Neural cell (in vitro differentiated cells): ENCODE data around the gene OCRL.

Experiments used
- EZH2 ChIP-seq: fragments of 200-600, 300-800 bp; shearing (Covaris generic), sonication (generic); IDR thresholded peaks from 2 replicates; pipeline ENCODE4 v1.6.1; 2014; ENCODE audit warnings: antibody characterized with exemption, low read length, borderline replicate concordance, mild to moderate bottlenecking; ENCODE audit not compliant: insufficient read depth, poor library complexity, severe bottlenecking
- TAF1 ChIP-seq: IDR thresholded peaks from 2 replicates; pipeline ENCODE4 v1.6.1; 2012; ENCODE audit warnings: low read depth
- TF ChIP-seq, protein P1 (sequence below): fragments of 450-650 bp; IDR thresholded peaks from 2 replicates; pipeline ENCODE4 v1.5.1; 2014; ENCODE audit warnings: antibody characterized with exemption, mild to moderate bottlenecking, moderate library complexity; ENCODE audit not compliant: poor library complexity, severe bottlenecking

DNA sequence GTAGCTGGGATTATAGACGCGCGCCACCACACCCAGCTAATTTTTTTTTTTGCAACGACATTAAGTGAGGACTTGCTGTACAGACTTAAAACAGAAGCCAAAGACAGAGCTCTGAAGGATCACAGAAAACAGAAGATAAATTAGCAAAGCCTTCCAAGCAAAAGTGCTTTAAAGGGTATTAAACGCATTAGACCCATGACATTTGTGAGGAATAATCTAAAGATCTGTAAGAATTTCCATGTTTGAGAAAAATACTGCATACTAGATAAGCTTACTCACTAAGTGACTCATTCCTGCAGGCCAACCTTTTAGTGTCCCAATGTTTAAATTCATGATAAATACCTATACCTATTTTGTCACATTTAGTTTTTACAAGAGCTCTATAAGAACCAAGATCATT, 44.2 kb upstream of the OCRL start:
- TF ChIP-seq, protein P1, sequence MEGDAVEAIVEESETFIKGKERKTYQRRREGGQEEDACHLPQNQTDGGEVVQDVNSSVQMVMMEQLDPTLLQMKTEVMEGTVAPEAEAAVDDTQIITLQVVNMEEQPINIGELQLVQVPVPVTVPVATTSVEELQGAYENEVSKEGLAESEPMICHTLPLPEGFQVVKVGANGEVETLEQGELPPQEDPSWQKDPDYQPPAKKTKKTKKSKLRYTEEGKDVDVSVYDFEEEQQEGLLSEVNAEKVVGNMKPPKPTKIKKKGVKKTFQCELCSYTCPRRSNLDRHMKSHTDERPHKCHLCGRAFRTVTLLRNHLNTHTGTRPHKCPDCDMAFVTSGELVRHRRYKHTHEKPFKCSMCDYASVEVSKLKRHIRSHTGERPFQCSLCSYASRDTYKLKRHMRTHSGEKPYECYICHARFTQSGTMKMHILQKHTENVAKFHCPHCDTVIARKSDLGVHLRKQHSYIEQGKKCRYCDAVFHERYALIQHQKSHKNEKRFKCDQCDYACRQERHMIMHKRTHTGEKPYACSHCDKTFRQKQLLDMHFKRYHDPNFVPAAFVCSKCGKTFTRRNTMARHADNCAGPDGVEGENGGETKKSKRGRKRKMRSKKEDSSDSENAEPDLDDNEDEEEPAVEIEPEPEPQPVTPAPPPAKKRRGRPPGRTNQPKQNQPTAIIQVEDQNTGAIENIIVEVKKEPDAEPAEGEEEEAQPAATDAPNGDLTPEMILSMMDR, result no peak
- TF ChIP-seq TAF1 (no peak), EZH2 (no peak)
